ENCODE results near the gene DCST1. TPM values are rescaled to one million over a fixed set of nuclear protein-coding genes. Genes with fewer than 3 reads are reported as not detected.

DCST1 gene
- total RNA-seq, 1 experiment from 2014 or later: 0.15 TPM

DNA sequence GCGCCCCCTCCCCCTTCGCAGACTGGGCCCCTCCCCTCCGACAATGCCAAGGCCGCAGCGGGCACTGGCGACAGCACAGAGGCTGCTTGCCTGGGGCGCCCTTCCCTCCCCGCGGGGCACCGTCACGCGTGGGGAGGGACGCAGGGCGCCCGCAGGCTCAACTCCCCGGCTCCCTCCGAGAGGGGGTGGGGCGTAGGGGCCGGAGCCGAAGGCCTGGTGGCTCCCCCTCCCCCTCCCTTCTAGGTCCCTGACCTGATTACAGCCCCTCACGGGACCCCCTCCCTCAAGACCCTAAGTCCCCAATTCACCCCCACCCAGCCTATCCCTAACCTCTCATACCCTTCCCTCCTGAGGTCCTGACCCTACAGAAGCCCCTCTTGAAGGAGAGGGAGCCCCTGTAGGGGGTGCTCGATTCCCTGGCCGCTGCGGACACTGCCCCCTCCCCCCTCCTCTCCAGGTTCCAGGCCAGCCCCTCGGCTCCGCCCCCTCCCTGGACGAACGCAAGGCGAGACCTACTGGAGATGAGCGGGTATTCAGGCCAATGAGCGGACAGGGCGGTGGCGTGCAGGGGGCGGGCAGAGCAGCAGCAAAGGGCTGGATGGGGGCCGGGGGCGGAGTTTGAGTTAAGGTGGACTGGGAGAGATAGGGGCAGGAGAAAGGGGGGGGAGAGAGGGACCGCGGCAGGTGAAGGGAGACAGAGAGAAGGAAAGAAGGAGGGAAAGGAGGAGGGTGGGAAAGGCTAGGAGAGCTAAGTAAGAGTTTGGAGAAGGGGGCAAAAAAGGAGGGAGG is 31.8 kb upstream of the DCST1 start (continued):
- TF ChIP-seq, protein P1, sequence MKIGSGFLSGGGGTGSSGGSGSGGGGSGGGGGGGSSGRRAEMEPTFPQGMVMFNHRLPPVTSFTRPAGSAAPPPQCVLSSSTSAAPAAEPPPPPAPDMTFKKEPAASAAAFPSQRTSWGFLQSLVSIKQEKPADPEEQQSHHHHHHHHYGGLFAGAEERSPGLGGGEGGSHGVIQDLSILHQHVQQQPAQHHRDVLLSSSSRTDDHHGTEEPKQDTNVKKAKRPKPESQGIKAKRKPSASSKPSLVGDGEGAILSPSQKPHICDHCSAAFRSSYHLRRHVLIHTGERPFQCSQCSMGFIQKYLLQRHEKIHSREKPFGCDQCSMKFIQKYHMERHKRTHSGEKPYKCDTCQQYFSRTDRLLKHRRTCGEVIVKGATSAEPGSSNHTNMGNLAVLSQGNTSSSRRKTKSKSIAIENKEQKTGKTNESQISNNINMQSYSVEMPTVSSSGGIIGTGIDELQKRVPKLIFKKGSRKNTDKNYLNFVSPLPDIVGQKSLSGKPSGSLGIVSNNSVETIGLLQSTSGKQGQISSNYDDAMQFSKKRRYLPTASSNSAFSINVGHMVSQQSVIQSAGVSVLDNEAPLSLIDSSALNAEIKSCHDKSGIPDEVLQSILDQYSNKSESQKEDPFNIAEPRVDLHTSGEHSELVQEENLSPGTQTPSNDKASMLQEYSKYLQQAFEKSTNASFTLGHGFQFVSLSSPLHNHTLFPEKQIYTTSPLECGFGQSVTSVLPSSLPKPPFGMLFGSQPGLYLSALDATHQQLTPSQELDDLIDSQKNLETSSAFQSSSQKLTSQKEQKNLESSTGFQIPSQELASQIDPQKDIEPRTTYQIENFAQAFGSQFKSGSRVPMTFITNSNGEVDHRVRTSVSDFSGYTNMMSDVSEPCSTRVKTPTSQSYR (CRISPR knock-in tag; IDR thresholded peaks at IDR 0.05): 0 out of 2 replicates have a peak, but pooled peaks have one; percentile 17
- TF ChIP-seq ZNF423 (CRISPR knock-in tag; IDR thresholded peaks at IDR 0.05) (no peak), ZNF219 (CRISPR knock-in tag; IDR thresholded peaks at IDR 0.05; ENCODE audit: borderline replicate concordance) (0 out of 2 replicates have a peak, but pooled peaks have one; percentile 67)

DNA sequence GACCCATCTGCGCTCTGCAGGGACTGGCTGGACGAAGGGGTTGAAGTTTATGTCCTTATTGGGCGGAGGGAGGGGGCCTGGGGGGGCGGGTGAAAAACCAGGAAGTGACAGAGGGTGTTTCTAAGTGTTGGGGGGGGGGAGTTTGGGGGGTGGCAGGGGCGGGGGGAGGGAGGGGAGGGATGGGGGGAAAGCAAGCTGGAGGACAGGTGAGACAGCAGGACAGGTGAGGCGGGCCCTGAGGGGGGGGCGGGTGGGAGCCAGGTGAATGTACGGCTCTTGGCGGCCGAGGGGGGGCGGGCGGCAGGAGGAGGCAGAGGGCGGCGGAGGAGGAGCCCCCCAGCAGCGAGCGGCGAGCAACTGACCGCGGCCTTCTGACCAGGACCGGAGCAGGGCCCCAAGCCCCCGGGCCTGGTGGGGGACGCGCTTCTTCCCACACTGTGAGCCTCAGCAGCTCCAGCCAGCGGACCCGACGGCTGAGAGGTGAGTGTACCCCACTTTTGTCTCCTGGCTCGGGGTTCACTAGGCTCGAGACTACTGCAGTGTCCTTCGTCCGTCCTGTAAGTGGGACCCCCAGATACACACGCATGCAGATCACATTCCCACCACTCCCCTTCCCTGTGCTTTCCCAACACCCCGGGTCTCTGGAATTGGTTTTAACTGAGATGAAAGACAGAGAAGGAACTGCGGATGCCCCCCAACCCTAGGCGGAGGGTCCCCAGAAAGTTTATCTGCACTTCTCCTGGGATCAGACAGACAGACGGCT is 31.0 kb upstream of the DCST1 start, which contains the start of gene ZBTB7B:
Gene ZBTB7B (plus strand): TSS at position 339 of the 763 bp plus-strand sequence. CDS start 11,859 bp downstream, outside the sequence.
- H3K4me3 Mint-ChIP-seq: peak within 1 kb of the TSS; percentile 92
- H3K27me3 Mint-ChIP-seq (ENCODE audit: low read depth): no peaks in the 10 kb centered on the region; the same call in 1 of the 2 replicates
- H3K36me3 Mint-ChIP-seq: no peaks in the 10 kb centered on the region
- peak within 1 kb of the TSS; percentile 78 for H3K27ac Mint-ChIP-seq
- DNase-seq (ENCODE audit: low spot score): peak; percentile 42
- H3K4me1 Mint-ChIP-seq: peaks cover 39% of the 10 kb centered on the region
- POLR2A ChIA-PET: interaction anchor here (4.2 to 13.0 kb wide), 3 partner anchors 14 to 32 kb away, joined by 21 to 176 read pairs (median 28); partner anchors contain the start of genes CKS1B, FLAD1 and SHC1
- no peaks in the 10 kb centered on the region for H3K9me3 Mint-ChIP-seq
- no peak for ATAC-seq
- CTCF ChIA-PET: interaction anchor here (0.7 to 10.3 kb wide), 16 partner anchors 10 to 163 kb away, joined by 3 to 176 read pairs (median 6); partner anchors contain the start of genes ADAM15, LENEP, PMVK and SHC1
- TF ChIP-seq ZNF219 (CRISPR knock-in tag; IDR thresholded peaks at IDR 0.05; ENCODE audit: borderline replicate concordance): no peak
- no peak for TF ChIP-seq EMX1 (CRISPR knock-in tag; IDR thresholded peaks at IDR 0.05)
- no peak for TF ChIP-seq OVOL2 (CRISPR knock-in tag; IDR thresholded peaks at IDR 0.05; ENCODE audit: borderline replicate concordance)
- TF ChIP-seq FOXP4 (CRISPR knock-in tag; IDR thresholded peaks at IDR 0.05): 0 out of 2 replicates have a peak, but pooled peaks have one; percentile 34
- no peak for TF ChIP-seq GTF2I (CRISPR knock-in tag; conservative IDR thresholded peaks at IDR 0.05)
- no peak for TF ChIP-seq FOXP1 (CRISPR knock-in tag; IDR thresholded peaks at IDR 0.05; ENCODE audit: borderline replicate concordance)
- TF ChIP-seq, protein P1 (CRISPR knock-in tag; IDR thresholded peaks at IDR 0.05): no peak
- no peak for TF ChIP-seq JAZF1 (CRISPR knock-in tag; IDR thresholded peaks at IDR 0.05)
- TF ChIP-seq, protein P2, sequence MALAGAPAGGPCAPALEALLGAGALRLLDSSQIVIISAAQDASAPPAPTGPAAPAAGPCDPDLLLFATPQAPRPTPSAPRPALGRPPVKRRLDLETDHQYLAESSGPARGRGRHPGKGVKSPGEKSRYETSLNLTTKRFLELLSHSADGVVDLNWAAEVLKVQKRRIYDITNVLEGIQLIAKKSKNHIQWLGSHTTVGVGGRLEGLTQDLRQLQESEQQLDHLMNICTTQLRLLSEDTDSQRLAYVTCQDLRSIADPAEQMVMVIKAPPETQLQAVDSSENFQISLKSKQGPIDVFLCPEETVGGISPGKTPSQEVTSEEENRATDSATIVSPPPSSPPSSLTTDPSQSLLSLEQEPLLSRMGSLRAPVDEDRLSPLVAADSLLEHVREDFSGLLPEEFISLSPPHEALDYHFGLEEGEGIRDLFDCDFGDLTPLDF (CRISPR knock-in tag; IDR thresholded peaks at IDR 0.05): no peak
- no peak for TF ChIP-seq CBFB (CRISPR knock-in tag; IDR thresholded peaks at IDR 0.05; ENCODE audit: low read depth)
- TF ChIP-seq RELA (CRISPR knock-in tag; IDR thresholded peaks at IDR 0.05; ENCODE audit: borderline replicate concordance): no peak
- 0 out of 2 replicates have a peak, but pooled peaks have one; percentile 11 for TF ChIP-seq PRDM15 (CRISPR knock-in tag; IDR thresholded peaks at IDR 0.05)
- no peak for TF ChIP-seq KAT7 (CRISPR knock-in tag; IDR thresholded peaks at IDR 0.05; ENCODE audit: borderline replicate concordance)
- no peak for TF ChIP-seq ZMAT4 (CRISPR knock-in tag; IDR thresholded peaks at IDR 0.05)
- no peak for TF ChIP-seq ZNF423 (CRISPR knock-in tag; IDR thresholded peaks at IDR 0.05)
- 0 out of 2 replicates have a peak, but pooled peaks have one; percentile 32 for TF ChIP-seq FOXK1 (CRISPR knock-in tag; IDR thresholded peaks at IDR 0.05)
- no peak for TF ChIP-seq JUN (CRISPR knock-in tag; IDR thresholded peaks at IDR 0.05)
- TF ChIP-seq MYBL2 (CRISPR knock-in tag; IDR thresholded peaks at IDR 0.05): no peak
- TF ChIP-seq NFE2L1 (CRISPR knock-in tag; IDR thresholded peaks at IDR 0.05): no peak
- no peak for TF ChIP-seq MXD4 (CRISPR knock-in tag; IDR thresholded peaks at IDR 0.05; ENCODE audit: borderline replicate concordance)
